ENCODE data around the gene PDE6B.
A peak's percentile ranks its signal among the peaks of the same experiment; 100 is the strongest.
"Not testable (repeated sequence)": the region's sequence is repeated elsewhere in the genome, so short reads cannot be mapped to it uniquely, and the experiment has no call there.

The PDE6B gene

GRCh38 chr4:687048-687970 lies 61.9 kb downstream of the PDE6B start:
- no peak for DNase-seq

- DNase-seq = no peak
Observed at GRCh38 chr4:687971-688853, 62.8 kb downstream of the PDE6B start.

DNA sequence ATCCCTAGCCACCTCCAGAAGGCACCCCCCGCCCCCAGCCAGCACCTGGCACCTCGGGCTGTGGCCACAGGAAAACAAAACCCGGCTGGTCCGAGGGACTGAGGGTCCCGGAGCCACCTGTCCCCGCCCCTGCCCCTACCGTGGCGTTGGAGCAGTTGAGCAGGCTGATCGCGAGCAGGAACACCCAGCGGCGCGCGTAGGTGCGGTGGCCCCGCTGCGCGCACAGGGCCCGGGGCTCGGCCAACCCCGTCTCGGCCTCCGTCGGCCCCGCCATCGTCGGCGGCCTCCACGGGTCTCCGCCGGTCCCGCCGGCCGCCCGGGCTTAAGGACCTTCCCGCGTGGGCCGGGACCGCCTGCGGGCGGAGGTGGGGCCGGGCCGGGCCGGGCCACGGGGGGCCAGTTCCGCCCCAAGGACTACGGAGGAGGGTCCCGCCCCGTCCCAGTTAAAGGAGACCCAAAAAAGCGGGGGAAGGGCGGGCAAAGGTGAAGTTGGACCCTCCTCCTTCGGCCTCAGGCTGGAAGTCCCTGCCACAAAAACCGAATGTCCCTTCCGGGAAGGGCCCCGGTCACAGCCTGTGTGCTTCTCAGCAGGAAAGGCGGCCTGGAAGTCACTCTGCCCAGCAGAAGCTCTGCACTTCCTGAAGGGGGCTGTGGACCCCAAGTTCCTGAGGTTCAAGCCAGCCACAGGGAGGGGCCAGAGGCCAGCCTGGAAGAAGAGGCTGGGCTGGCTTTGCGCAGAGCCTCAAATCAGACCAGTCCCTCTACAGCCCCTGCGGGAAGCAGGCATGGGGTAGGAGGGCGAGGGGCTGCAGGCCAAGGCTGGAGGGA lies 63.7 kb downstream of the PDE6B start, which contains the start of gene SLC49A3:
Gene SLC49A3, minus strand, starts transcription at position 298 of the 828 bp plus-strand sequence. Its CDS starts 24 bp downstream, at position 274.
- DNase-seq = no peak

- DNase-seq = no peak
Observed at GRCh38 chr4:689723-690122, 64.3 kb downstream of the PDE6B start.

DNA sequence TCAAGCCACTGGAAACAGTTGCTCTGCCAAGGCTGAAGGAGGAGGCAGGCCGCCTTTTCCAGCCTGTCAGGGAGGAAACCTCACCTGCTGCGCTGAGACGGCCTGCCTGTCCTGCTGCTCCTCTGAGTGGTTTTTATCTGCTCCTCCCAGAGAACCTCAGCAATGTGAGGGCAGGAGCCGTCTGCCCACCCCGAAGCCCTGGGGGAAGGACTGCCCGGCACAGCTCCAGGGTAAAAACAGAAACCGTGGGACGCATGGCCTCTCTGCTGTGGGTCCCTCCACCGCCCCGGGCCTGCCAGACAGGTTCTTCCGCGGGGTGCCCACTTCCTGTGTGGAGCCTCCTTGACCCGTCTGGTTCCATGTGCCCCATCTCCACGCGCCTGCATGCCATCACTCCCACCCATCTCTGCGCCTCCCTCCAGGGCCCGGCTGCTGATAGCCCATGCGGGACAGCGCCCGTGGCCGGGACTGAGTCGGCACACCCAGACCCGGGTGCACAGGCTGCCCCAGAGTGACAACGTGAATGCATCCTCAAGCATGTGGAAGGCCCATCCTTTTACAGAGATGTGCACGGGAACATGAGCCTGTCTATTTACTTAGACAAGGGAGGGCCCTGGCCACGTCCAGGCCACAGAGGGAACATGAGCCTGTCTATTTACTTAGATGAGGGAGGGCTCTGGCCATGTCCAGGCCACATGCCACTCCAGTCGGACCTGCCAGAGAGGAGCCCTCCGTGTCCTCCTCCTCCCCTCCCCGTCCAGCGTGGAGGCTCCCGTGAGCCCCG lies 67.6 kb downstream of the PDE6B start:
- DNase-seq = no peak

- not testable (repeated sequence) for DNase-seq
Observed at GRCh38 chr4:694341-694940, 69.1 kb downstream of the PDE6B start.

DNA sequence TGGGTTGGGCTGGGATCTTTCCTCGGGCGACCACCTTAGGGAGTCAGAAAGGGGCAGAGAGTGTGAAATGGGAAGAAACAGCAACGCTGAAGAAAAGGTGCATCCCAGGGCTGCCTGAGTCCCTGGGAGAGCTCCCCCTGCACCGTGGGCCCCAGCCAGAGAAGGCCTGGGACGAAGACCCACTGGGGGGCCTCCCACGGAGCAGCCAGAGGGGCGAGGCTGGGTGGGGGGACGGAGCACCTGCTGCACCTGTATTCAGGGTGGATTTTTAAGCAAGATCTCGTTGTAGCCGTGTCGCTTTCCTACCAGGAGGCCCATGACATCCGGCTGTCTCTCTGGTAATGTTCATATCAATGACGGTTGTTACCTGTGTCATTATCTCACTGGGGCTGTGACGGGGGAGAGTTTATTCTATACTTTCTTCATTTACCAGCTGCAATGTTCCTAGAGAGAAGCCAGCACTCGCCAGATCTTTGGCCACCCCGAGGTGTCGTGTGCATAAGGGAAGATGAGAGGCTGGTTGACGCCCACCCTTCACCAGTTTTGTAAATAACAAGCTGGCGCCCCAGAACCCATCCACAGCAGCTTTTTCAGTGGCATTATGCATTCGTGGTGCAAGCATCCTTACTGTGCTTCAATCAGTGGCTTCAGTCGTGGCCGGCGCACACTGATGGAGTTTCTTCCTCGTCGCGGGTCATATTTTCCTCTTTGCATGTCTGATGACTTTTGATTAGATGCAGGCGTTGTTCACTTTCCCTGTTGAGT lies 74.6 kb downstream of the PDE6B start:
- no peak for DNase-seq

- DNase-seq = no peak
Observed at GRCh38 chr4:700587-701264, 75.4 kb downstream of the PDE6B start.

DNA sequence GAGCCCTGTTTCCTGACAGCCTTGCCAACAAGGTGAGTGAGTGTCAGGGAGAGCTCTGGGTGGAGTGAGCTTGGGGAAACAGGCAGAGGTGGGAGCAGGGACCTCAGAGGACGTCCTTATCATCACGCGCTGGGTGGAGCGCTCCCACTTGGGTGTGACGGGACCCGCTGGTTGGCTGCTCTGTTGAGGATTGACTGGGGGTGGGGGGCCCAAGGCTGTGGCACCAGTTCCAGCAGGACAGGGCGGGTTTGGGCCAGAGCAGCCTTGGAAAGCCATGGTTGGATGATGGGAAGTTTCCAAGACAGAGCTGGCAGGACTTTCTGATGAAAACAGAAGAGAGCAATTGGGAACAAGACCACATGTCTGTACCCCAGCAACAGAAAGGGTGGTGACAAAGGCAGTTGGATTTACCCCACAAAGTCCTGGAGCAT lies 77.3 kb downstream of the PDE6B start:
- no peak for DNase-seq

- DNase-seq = no peak
Observed at GRCh38 chr4:703336-704197, 78.2 kb downstream of the PDE6B start.

DNA sequence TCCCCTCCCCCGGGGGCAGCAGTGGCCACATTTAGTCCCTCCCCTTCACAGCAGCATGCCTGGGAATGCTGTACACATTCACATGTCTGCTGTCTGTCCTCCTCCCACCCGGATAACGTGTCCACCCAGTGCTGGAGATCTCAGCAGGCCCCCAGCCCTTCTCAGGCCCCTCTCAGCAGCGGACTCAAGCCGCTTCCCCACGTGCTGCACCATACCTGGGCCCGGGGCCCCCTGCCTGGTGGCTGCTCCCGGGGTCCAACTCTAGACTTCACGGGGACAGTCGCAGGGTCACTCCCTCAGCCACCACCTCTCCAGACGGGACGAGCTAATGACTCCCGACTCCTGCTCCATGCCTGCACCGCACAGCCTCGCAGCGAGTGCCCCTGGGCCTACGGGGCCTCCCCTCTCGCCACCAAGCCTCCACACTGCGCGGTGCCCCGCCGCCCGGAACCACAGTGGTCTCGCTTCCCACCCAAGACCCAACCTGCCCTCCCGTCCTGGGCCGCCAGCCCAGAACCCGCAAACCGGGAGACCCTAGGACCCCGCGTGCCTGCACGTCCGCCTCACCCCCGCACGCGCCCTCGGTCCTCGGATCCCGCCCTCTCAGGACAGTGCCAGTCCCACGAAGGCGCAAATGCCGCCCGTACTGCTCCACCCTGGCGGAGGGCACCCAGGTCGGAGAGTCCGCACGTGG lies 79.0 kb downstream of the PDE6B start:
- DNase-seq = no peak

DNA sequence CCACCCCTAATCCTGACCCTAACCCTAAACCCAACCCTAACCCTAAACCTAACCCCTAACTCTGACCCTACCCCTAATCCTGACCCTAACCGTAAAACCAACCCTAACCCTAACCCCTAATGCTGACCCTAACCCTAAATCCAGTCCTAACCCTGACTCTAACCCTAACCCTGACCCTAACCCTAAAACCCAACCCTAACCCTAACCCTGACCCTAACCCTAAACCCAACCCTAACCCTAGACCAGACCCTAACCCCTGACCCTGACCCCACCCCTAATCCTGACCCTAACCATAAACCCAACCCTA lies 79.6 kb downstream of the PDE6B start:
- DNase-seq = no peak

GRCh38 chr4:705278-706082 lies 80.1 kb downstream of the PDE6B start, which contains the start of gene PCGF3:
TSS of gene PCGF3 (plus strand) at chr4:705832. CDS start at chr4:733681, 27,849 bp downstream.
- DNase-seq = peak; percentile 80

DNA sequence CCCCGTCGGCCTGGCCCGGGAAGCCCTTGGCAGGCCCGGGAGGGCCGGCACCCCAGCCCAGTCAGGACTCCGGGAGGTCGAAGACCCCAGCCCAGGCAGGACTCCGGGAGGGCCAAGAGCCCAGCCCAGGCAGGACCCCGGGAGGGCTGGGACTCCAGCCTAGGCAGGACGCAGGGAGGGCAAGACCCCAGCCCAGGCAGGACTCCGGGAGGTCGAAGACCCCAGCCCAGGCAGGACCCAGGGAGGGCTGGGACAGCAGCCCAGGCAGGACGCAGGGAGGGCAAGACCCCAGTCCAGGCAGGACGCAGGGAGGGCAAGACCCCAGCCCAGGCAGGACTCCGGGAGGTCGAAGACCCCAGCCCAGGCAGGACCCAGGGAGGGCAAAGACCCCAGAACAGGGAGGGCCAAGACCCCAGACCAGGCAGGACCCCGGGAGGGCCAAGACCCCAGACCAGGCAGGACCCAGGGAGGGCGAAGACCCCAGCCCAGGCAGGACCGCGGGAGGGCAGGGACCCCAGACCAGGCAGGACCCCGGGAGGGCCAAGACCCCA lies 80.8 kb downstream of the PDE6B start:
- not testable (repeated sequence) for DNase-seq

GRCh38 chr4:706834-707598 lies 81.6 kb downstream of the PDE6B start:
- no peak for DNase-seq

DNA sequence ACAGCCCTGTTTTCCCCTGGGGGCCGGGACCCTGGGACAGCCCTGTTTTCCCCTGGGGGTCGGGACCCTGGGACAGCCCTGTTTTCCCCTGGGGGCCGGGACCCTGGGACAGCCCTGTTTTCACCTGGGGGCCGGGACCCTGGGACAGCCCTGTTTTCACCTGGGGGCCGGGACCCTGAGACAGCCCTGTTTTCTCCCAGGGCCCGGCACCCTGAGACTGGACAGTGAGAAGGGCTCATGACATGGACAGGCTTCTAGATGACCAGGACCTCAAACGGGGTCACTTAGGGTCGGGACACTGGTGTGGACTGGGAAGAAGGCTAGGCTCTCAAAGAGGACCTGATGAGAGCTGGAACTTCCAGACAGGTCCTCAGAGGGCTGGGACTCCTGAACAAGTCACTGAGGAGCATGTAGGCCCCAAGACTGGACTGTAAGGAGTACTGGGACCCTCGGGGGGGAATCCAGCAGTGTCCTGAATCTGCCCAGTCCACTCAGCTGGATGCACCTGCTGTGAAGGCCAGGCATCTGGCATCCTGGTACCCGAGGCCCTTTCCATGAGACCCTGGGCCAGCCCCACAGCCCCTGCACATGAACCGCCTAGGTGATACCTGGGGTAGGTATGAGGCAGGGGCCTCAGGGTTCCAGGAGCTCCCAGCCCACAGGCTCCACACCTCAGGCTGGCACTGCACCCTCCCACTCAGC lies 82.7 kb downstream of the PDE6B start:
- no peak for DNase-seq
